IPS-20b (cell line): ENCODE measurements around the gene OR13J1.

Experiments used
- H3K27ac ChIP-seq: one replicate; pipeline ENCODE4 v1.5.1; 2013; ENCODE audit warnings: low read length
- H3K27me3 ChIP-seq: 2 replicates; pipeline ENCODE4 v1.6.1; 2013; ENCODE audit warnings: mild to moderate bottlenecking, low read length, inconsistent platforms; ENCODE audit not compliant: insufficient read depth
- H3K36me3 ChIP-seq: 2 replicates; pipeline ENCODE4 v1.6.1; 2013; ENCODE audit warnings: low read depth, mild to moderate bottlenecking, inconsistent platforms, low read length, moderate library complexity; ENCODE audit not compliant: insufficient read depth
- H3K4me1 ChIP-seq: 2 replicates; pipeline ENCODE4 v1.6.1; 2013; ENCODE audit warnings: mild to moderate bottlenecking, control low read depth, inconsistent platforms, low read length, moderate library complexity; ENCODE audit not compliant: insufficient read depth
- H3K4me3 ChIP-seq: 2 replicates; pipeline ENCODE4 v1.5.1; 2013; ENCODE audit warnings: mild to moderate bottlenecking, low read length, inconsistent platforms
- H3K9ac ChIP-seq: 2 replicates; pipeline ENCODE4 v1.6.1; 2013; ENCODE audit warnings: low read depth, mild to moderate bottlenecking, inconsistent platforms, low read length, moderate library complexity
- H3K9me3 ChIP-seq: 2 replicates; pipeline ENCODE4 v1.6.1; 2013; ENCODE audit warnings: mild to moderate bottlenecking, low read depth, low read length, inconsistent platforms; ENCODE audit not compliant: insufficient read depth

Gene OR13J1

GRCh38 chr9:35822926-35823325, 47.3 kb downstream of the OR13J1 start:
- Histone ChIP-seq H3K4me1 (peaks cover 8% of the 10 kb centered on the region; the same call in 1 of the 2 replicates), H3K4me3 (no peak overlapping the region), H3K36me3 (no peaks in the 10 kb centered on the region), H3K9me3 (no peaks in the 10 kb centered on the region), H3K27me3 (no peaks in the 10 kb centered on the region), H3K27ac (no peak overlapping the region), H3K9ac (no peak overlapping the region)

GRCh38 chr9:35820076-35820475, 50.1 kb downstream of the OR13J1 start:
- no peaks in the 10 kb centered on the region for H3K9me3 ChIP-seq
- no peaks in the 10 kb centered on the region for H3K36me3 ChIP-seq
- H3K27ac ChIP-seq, result no peak overlapping the region
- H3K4me3 ChIP-seq, result no peak overlapping the region
- peaks cover 8% of the 10 kb centered on the region; the same call in 1 of the 2 replicates for H3K4me1 ChIP-seq
- no peak overlapping the region for H3K9ac ChIP-seq
- no peaks in the 10 kb centered on the region for H3K27me3 ChIP-seq
